Glutamatergic neuron (in vitro differentiated cells): ENCODE measurements around the gene BCKDK. TPM values are rescaled to one million over a fixed set of nuclear protein-coding genes. Genes with fewer than 3 reads are reported as not detected.
"Not testable (repeated sequence)": the region's sequence is repeated elsewhere in the genome, so short reads cannot be mapped to it uniquely, and the experiment has no call there.

Source experiments
- DNase-seq: peaks from one replicate; pipeline ENCODE4 v3.0.0; 2022
- H3K27ac Mint-ChIP-seq: one replicate; pipeline ENCODE4 v1.8.0; 2020; ENCODE audit warnings: mild to moderate bottlenecking, mixed read lengths, inconsistent platforms; ENCODE audit not compliant: unreplicated experiment
- H3K27me3 Mint-ChIP-seq: one replicate; pipeline ENCODE4 v1.8.0; 2020; ENCODE audit warnings: mild to moderate bottlenecking, moderate library complexity, mixed read lengths, inconsistent platforms; ENCODE audit not compliant: unreplicated experiment
- H3K36me3 Mint-ChIP-seq: one replicate; pipeline ENCODE4 v1.8.0; 2020; ENCODE audit warnings: mild to moderate bottlenecking, mixed read lengths, inconsistent platforms; ENCODE audit not compliant: unreplicated experiment
- H3K4me1 Mint-ChIP-seq: one replicate; pipeline ENCODE4 v1.8.0; 2020; ENCODE audit warnings: mild to moderate bottlenecking, low read depth, mixed read lengths, inconsistent platforms; ENCODE audit not compliant: unreplicated experiment
- H3K4me3 Mint-ChIP-seq: one replicate; pipeline ENCODE4 v1.8.0; 2020; ENCODE audit warnings: mild to moderate bottlenecking, mixed read lengths, inconsistent platforms; ENCODE audit not compliant: unreplicated experiment
- H3K9me3 Mint-ChIP-seq: one replicate; pipeline ENCODE4 v1.8.0; 2020; ENCODE audit warnings: mild to moderate bottlenecking, moderate library complexity, mixed read lengths, inconsistent platforms; ENCODE audit not compliant: unreplicated experiment
- total RNA-seq: library from RNA; stranded (reverse); fragmentation: NEBNext Ultra II Directional; extraction: Animal tissue kit (Norgen Biotek cat#: 25700); gene quantifications from one replicate; pipeline ENCODE4 v1.2.1, GENCODE V29; 2021; ENCODE audit not compliant: unreplicated experiment
- TF ChIP-seq, protein P1 (sequence below): fragments of 200-600 bp; sonication (generic); IDR thresholded peaks from one replicate; pipeline ENCODE4 v1.5.0; 2021; ENCODE audit not compliant: partially characterized antibody, unreplicated experiment

BCKDK gene
- total RNA-seq, 1 donor from 2014 or later = 62.4 TPM

DNA sequence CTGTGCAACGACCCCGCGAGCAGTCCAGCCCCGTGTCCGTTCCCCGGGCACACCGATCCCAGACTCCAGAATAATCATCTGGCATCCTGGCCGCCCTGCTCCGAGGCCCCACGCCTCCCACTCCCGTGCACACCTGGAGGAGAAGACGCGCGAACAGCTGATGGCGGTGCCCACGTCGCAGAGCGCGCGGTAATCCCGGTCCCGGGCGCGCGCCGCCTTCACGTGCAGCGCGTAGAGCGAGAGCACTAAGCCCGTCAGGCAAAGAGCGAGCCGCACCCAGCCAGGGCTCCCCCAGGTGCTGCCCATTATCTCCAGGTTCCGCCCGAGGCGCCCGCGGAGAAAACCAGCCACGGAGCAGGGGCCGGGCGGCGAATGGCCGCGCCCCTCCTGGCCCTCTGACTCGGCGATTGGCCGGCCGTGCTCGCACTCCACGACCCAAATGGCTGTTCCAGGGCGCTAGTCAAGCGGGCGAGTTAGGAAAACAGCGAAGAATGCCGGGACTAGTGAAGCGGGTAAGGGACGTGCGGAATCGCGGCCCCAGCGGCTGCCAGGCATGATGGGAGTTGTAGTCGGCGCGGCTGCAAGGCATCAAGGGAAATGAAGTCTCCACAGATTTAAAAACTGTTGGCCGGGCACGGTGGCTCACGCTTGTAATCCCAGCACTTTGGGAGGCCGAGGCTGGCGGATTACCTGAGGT is 13.6 kb upstream of the BCKDK start, which contains the start of gene VKORC1:
VKORC1 (minus strand) TSS at position 374 of the 697 bp plus-strand sequence; CDS start at position 306, 68 bp downstream.
- peaks cover 13% of the 10 kb centered on the region for H3K27me3 Mint-ChIP-seq
- peak within 1 kb of the TSS; percentile 99 for H3K4me3 Mint-ChIP-seq
- peaks cover 9% of the 10 kb centered on the region for H3K9me3 Mint-ChIP-seq
- H3K27ac Mint-ChIP-seq = peak within 1 kb of the TSS; percentile 94
- H3K36me3 Mint-ChIP-seq = no peaks in the 10 kb centered on the region
- peaks cover 4% of the 10 kb centered on the region for H3K4me1 Mint-ChIP-seq
- TF ChIP-seq, protein P1, sequence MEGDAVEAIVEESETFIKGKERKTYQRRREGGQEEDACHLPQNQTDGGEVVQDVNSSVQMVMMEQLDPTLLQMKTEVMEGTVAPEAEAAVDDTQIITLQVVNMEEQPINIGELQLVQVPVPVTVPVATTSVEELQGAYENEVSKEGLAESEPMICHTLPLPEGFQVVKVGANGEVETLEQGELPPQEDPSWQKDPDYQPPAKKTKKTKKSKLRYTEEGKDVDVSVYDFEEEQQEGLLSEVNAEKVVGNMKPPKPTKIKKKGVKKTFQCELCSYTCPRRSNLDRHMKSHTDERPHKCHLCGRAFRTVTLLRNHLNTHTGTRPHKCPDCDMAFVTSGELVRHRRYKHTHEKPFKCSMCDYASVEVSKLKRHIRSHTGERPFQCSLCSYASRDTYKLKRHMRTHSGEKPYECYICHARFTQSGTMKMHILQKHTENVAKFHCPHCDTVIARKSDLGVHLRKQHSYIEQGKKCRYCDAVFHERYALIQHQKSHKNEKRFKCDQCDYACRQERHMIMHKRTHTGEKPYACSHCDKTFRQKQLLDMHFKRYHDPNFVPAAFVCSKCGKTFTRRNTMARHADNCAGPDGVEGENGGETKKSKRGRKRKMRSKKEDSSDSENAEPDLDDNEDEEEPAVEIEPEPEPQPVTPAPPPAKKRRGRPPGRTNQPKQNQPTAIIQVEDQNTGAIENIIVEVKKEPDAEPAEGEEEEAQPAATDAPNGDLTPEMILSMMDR = no peak
- peak; percentile 90 for DNase-seq

DNA sequence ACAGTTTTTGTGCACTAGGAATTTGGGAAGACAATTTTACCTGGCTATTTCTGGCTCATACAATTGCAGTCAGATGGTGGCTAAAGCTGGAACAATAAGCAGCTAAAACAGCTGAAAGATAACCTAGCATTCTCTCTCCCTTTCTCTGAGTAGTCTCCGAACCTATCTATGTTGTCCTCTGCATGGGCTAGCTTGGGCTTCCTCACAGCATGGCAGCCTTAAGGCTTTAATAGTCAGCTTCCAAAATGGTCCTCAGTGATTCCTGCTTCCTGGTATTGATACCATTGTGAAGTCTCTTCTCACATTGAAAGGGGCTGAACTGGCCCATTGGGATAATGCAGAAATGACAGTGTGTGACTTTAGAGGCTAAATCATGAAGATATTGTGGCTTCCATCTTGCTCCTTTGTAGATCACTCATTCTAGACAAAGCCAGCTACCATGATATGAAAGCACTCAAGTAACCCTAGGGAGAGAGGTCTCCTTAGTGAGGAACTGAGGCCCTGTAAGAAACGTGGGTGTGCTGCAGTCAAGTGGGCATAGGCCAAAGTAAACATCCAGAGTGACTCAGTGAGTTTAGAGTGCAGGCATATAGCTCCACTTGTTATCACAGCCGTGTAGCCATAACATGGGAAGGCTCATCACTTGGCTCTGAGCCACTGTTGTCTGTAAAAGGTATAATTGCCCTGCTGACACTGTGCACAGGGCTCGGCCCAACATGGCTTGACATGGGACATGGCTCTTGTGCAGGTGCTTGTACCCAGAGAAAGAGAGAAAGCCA is 8.1 kb upstream of the BCKDK start:
- DNase-seq = no peak
- TF ChIP-seq, protein P1 = no peak
- Mint-ChIP-seq H3K27me3 (peaks cover 3% of the 10 kb centered on the region), H3K9me3 (peaks cover 9% of the 10 kb centered on the region), H3K36me3 (no peaks in the 10 kb centered on the region), H3K4me3 (no peak overlapping the region), H3K4me1 (no peaks in the 10 kb centered on the region), H3K27ac (no peak overlapping the region)

DNA sequence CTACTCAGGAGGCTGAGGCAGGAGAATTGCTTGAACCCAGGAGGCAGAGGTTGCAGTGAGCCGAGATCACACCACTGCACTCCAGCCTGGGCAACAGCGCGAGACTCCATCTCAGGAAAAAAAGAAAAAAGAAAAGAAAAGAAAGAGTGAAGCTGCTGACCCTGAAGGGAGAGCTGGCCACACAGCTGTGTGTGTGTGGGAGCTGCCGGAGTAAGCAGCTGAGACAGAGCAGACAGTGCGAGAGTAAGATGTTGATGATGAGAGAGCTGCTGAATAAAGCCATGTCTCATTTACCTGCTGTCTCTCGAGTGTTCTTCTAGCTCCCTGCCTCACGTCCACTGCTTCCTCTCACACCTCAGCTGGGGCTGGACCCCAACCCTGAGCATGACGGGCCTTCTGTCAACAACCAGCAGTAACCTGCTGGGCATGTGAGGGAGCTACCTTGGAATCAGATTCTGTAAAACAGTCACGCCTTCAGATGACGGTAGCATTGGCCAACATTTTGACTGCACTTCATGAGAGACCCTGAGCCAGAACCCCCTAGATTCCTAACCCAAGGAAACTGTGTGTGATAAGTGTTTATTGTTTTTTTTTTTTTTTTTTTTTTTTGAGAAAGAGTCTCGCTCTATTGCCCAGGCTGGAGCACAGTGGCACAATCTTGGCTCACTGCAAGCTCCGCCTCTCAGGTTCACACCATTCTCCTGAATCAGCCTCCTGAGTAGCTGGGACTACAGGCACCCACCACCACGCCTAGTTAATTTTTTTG is 7.1 kb upstream of the BCKDK start:
- not testable (repeated sequence) for DNase-seq, H3K4me1 Mint-ChIP-seq, H3K4me3 Mint-ChIP-seq, H3K27me3 Mint-ChIP-seq, H3K36me3 Mint-ChIP-seq, H3K9me3 Mint-ChIP-seq, H3K27ac Mint-ChIP-seq

DNA sequence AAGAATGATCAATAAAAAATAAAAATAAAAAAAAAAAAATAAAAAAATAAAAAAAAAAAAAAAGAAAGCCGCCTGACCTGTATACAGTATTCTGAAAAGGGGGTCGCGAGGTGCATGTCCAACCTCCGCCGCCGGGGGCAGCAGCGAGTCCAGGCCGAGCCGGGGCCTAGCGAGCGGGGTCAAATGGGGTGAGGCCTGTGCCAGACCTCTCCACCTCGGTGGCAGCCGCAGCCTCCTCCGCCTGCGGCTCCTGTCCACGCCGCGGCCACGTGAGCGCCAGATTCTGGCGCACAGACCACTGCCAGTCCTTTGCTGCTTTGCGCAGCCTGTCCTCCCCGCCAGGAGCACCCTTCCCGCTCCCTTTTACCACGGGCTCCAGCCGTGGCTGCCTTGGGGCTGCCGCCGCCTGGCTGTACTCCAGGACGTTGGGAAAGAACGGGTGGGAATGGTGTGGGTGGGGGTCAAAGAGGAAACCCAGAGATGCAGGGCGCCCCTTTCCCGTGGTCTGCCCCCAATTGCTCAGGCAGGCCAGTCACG is 2.4 kb upstream of the BCKDK start:
- Mint-ChIP-seq H3K27me3 (peaks cover 8% of the 10 kb centered on the region), H3K27ac (no peak overlapping the region), H3K9me3 (peaks cover 17% of the 10 kb centered on the region), H3K4me3 (no peak overlapping the region), H3K4me1 (peaks cover 11% of the 10 kb centered on the region), H3K36me3 (no peaks in the 10 kb centered on the region)
- TF ChIP-seq, protein P1 = peak; percentile 72
- DNase-seq = peak; percentile 78
